D721Med (cell line): ENCODE data around the gene MTFMT.

Experiments
- DNase-seq: peaks from one replicate; pipeline ENCODE4 v3.0.0; 2011; ENCODE audit warnings: low spot score; ENCODE audit not compliant: insufficient read length
- FAIRE-seq: peaks from 2 replicates; lab custom pipeline; 2011; peaks lifted over from hg19 to GRCh38; lab: Jason Lieb, UNC
- CTCF ChIP-seq: IDR thresholded peaks from 2 replicates; pipeline ENCODE4 v1.5.1; 2012; ENCODE audit warnings: mild to moderate bottlenecking, control low read depth; ENCODE audit not compliant: insufficient read depth; ENCODE audit errors: missing control alignments

The MTFMT gene

DNA sequence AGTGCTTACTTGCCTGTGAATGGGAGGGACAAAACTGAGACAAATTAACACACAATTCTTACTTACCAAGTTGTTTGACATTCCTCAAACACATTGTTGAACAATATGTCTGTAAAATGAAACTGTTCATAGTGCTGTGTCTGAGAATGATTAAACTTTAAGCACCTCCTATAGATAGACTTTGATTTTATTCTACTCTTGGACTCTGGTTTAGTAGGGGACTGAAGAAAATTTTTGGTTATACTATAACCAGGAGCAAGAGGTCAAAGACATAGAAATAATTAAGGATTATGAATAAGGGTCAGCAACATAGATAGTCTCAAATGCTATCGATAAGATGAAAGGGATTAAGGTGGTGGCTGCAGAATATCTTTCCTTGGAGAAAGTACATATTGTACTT is 7.9 kb upstream of the MTFMT start:
- TF ChIP-seq CTCF = no peak
- FAIRE-seq (no peak), DNase-seq (no peak)

DNA sequence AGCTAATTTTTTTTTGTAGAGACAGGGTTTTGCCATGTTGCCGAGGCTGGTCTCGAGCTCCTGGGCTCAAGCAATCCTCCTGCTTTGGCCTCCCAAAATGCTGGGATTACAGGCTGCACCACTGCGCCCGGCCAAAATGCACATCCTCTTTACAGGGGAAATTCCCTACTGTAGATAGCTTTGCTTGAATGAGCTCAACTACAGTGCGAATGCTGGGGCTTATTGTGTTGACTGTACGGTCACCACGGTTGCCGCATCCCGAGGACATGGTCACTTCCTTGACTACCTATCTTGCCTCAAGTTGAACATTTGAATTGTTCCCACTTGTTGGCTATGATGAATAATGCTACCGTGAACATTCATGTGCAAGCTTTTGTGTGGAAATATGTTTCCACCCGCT is 5.3 kb upstream of the MTFMT start:
- DNase-seq (no peak), FAIRE-seq (no peak)
- no peak for TF ChIP-seq CTCF

DNA sequence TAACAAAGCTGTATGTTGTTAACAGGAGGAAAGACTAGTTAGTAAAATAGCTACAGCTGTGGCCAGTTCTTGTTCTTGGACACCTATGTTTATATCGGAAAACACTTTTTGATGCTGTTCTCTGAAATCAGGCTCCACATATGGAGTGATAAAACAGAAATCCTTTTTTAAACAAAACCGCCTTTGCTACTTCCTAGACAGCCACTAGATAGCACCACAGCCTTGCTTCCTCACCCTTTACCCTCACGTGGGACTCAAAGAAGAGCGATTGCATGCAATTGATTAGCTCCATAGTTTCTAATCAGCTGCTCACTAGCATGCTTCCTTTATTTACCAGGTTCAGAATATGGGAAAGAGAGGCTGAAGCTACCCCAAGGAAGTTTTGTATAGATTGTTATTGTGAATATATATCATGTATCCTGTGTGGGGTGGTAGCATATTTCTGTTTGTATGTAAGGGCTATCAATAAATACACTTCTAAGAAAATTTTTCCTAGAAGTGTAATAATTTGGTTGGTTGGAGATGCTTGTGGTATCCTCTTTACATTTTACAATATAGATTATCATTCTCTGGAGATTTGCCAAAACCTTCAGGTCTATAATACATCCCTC is 4.3 kb upstream of the MTFMT start:
- no peak for FAIRE-seq
- TF ChIP-seq CTCF = peak; percentile 62
- DNase-seq = no peak

DNA sequence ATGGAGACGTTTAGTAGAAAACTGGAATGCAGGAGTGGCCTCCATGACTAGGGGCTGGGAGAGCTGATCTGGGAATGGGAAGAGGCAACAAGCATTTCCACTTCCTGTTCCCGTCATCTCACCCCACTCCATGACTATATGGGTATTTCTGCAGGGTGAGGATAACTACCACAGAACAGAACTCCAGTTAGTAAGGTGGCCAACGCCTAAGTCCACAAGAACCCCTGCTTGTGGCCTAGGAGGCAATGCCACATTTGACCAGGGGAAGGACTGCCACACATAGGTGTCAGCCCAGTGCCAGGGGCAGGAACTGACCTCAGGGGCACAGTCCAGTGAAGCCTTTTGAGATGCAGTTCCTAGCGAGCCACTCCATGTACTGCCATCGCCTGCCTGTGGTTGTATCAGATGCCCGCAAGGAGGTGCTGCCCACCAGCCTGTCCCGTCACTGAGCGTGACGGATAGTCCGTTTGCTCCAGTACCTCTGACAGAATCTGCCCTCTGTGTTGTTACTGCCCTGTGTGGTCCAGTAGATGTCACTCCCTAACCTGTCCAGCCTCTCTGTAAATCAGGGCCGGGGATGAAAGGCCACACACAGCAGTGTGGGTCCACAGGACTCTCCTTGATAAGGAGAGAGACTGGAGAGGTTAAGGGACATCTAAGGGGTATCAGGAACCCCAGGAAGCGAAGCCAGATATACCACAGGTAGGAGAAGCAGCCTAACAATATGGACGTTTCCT is 3.5 kb upstream of the MTFMT start:
- TF ChIP-seq CTCF = peak; percentile 59
- DNase-seq (no peak), FAIRE-seq (no peak)

DNA sequence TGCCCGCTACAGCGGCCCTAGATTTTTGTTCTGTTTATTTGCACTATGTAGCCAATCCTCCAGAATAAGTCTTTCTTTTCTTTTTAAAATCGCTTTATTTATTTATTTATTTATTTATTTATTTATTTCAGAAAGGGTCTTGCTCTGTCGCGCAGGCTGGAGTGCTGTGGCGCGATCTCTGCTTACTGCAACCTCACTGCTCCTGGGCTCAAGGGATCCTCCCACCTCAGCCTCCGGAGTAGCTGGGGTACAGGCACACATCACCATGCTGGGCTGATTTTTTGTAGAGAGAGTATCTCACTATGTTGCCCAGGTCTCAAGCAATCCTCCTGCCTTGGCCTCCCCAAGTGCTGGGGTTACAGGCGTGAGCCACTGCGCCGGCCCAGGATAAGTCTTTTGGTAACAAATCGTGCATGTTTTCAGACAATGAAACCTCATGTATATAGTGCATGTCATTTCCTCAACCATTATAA is 333 bp upstream of the MTFMT start:
- no peak for TF ChIP-seq CTCF
- no peak for DNase-seq
- FAIRE-seq = no peak

DNA sequence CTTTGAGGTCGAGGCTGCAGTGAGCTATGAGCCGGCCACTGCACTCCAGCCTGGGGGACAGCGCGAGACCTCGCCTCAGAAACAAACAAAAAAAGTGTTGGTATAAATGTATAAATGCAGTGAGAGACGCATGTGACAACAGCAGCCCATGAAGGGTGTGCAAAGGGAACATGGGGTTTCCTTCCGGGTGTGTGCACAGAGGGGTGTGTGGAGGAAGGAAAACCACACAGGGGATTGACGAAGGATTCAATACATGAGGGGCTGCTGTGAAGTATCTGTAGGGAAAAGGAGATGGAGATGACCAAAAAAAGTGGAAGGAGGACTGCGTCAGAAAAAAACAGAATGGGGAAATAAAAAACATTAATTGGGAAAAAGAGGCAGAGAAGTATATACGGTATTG is 1.1 kb downstream of the MTFMT start:
- TF ChIP-seq CTCF = no peak
- FAIRE-seq = no peak
- no peak for DNase-seq

DNA sequence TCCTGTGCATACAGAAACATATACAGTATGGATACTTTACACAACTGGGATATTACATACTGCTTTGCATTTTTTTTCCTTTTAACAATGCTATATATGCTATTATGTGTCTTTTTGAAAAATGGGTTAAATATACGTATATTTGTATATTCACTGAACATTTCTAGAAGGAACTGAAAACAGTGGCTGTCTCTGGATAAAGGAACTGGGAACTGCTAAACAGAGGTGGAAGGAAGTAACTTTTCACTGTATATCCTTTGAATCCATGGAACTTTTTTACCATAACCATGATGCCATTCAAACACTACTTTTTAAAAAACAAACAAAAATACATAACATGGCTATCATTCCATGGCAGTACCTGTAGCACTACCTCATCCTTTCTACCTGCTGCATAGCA is 1.8 kb downstream of the MTFMT start:
- no peak for FAIRE-seq
- DNase-seq = no peak
- TF ChIP-seq CTCF = no peak
